ENCODE measurements around the gene NEK10.

The NEK10 gene

DNA sequence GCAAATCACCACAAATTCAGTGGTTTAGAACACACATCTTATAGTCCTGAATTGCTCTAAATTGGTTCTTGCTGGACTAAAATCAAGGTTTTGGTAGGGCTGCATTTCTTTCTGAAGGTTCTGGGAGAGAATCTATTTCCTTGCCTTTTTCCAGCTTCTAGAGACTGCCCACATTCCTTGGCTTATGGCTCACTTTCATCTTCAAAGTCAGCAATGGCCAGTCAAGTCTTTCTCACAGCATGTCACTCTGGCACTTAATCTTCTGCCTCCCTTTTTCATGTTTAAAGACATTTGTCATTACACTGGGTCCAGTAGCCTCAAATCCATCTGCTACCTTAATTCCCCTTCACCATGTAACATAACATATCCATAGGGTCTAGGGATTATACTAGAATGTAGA, 149.0 kb downstream of the NEK10 start:
- no peak for DNase-seq

DNA sequence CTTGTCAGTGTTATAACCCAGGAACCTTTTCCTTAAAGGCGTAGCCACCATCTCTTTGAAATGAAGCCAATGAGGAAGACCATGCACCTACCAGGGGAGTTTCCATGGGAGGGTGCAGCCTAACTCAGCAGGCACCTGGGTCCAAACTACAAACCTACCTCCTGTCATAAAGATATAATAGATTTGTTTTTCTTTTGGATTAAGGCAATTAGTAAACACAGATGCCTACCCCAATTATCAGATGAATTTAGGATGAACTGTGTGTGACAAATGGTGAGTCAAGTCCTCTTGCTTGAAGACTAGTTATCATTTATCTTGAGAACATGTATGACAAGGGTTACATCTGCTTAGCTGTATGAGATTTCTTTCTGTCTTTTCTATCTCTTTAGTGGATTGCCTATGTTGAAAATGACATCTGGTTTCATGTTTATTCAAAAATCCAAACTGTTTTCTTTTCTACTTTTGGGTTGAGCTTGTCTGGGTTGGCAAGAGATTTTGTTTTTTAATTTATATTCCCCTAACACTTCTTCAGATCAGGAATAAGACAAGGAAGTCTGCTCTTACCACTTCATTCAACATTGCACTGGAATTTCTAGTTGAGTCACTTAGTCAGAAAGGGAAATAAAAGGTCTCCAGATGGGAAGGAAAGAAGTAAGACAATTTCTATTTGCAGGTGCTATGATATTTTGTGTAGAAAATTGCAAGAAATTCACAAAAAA, 149.9 kb downstream of the NEK10 start:
- no peak for DNase-seq

DNA sequence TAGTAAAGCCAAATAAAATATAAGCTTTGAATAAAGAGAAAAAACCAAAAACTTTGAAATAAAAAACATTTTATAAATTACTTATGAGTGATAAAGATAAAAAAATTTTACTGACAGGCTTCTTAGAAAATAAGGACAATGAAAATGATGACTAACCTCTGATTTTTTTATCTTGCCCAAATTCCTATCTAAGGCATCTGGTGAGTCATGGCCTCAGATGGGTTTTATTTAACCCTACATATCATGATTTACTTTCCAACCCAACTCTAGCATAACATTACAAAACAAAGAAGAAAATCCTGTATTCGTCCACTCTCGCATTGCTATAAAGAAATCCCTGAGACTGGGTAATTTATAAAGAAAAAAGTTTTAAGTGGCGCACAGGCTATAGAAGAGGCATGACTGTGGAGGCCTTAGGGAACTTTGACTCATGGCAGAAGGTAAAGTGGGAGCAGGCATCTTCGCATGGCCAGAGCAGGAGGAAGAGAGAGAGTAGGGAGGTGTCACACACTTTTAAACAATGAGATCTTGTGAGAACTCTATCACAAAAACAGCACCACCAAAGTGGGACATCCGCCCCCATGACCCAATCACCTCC, 152.1 kb downstream of the NEK10 start:
- no peak for DNase-seq

DNA sequence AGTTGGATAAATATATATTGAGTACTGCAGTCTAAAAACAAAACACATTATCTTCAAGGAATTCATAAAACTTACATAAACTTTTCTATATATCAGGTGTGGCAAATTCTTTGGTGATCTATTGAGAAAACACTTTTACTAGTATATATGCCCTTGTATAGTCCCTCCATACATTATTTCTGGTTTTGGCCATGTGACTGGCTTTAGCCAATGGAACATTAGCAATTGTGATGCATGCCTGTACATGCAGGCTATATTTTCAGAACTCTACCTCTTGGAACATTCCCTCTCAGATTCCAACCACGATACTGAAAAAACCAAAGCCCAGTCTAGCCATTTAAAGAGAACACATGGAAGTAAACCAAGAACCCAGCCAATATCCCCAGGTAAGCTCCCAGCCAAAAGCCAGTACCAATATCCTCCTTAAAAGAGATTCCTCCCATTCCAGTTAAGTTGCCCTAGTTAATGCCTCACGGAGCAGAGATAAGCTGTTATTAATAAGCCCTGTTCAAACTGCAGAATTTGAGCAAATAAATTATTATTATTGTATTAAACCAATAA, 152.8 kb downstream of the NEK10 start:
- DNase-seq: no peak

DNA sequence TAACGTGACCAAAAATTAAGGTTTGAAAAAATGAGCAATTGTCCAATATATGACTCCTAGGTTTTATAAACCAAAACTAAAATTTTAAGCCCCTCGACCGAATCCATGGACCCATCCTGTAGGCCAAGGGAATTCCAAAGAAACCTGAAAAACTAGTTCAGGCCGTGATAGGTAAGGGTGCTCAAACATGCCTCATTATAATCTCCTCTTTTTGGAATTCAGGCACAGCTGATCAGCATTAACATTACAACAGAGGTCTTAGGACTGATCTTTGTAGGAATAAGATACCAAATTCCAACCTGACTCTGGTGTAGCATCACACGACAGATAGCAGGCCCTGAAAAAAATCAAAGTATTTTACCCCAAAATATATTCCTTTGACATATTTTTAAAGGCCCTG, 155.7 kb downstream of the NEK10 start:
- no peak for DNase-seq

DNA sequence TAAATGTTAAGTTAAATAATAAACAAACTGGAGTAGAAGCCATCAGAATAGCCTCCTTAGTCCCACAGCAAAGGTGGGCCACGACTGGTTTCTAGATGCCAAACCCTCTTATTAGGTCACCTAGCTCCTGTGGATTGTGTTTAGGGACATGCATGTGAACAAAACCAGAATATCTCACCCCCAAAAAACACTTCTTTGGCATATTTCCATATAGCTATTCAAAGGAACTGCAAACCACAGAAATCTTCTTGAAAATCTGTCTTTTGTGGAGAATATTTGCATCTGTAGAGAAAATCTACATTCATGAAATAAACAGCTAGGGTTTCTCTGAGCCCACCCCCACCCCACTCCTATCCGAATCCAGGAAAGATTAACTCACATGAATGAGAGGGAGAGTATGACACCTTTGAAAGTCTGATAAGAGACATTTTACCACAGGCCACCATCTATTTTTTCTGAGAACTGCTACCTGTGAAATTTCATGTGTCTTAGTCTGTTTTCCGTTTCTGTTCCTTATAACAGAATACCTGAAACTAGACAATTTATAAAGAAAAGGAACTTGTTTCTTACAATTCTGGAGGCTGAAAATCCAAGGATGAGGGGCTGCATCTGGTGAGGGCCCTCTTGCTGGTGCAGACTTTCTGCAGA, 159.4 kb downstream of the NEK10 start:
- DNase-seq: no peak

DNA sequence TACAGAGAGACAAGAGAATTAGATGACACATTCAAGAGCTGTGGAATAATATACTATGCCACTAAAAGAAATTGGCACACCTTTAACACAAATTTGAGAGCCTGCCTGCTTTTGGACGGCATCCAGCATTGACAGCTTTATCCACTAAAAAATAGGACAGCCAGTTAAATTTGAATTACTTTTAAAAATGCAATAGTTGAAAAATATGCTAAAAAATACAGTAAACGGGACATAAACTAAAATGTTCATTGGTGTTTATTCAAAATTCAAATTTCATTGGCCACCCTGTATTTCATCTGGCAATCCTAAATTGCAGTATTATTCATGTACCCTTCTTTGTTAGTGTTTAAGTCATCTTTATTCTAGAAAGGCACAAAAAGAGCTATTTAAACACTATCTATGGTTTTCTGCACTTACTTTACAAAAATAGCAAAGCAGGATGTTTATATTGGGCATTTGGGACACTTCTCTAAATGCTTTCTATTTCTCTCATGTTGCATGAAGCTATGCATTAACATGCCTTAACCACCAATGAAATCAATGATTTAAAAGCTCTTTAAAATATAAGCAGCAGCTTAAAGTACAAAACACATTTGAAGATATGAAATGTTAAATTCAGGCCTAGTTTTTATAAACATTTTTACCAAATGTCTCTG, 160.1 kb downstream of the NEK10 start:
- no peak for DNase-seq

DNA sequence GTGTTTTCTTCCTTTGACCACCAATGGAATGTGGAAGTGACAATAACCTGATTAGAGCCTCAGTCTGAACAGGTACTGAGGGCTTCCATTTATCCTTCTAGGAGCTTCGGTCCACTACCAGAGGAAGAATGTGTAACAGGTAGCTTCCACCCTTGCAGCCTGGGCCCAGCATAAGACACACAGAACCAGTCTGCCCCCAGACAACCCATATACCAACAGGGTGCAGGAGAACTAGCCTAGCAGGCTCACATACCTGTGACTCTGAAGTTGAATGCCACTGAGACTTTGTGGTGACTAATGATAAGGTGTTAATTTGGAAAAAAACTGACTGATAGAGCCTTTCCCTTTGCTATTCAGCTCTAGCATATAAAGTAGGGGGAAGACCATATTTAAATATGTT, 166.2 kb downstream of the NEK10 start:
- DNase-seq: no peak

DNA sequence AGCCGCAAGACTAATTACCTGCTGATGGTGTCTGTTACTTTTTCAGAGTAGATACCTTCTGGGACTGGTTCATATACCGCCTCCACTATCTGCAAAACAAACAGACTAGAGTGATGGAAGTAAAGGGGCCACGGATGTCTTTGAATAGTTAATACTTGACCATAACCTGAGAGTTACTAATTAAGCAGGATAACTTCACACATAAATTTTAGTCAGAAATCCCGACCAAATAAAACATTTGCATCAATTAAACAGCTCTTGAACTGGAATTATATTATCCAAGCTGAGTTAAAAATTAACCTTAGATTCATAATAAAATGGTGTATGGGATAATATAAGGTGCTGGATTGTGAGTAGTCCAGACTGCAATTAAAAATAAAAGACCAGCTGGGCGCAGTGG, 167.7 kb downstream of the NEK10 start:
- no peak for DNase-seq

DNA sequence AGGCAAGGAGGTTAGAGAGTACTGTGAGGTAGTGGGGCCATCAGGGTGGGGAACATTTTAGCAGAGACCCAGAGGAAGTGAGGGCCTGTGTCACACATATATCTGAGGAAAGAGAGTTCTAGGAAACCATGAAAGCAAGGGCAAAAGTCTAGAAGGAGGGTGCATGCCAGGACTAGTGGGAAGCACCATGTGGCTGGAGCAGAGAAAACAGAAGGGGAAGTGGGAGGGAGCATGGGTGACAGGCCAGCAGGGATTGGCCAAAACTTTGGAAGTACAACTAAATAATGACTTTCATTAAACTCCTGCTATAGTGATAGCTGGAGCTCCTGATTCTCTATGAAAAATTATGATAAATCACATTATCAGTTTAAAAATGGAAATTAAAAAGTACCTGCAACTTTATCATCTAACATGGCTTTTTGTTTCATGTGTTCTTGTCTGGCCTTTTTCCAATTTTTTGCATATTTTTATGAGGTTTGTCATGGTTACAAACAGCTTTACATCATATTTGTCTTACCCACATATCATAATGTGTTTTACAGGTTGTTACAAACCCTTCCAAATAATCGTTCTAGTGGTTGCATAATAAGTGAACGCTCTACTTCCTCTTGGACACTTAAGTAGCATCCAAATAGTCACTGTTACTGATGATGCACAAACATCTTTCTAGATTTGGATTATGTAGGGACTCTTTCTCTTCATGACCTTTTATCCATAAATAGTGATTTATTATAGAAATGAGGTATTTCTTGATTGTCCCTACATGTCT, 168.3 kb downstream of the NEK10 start:
- DNase-seq: no peak

DNA sequence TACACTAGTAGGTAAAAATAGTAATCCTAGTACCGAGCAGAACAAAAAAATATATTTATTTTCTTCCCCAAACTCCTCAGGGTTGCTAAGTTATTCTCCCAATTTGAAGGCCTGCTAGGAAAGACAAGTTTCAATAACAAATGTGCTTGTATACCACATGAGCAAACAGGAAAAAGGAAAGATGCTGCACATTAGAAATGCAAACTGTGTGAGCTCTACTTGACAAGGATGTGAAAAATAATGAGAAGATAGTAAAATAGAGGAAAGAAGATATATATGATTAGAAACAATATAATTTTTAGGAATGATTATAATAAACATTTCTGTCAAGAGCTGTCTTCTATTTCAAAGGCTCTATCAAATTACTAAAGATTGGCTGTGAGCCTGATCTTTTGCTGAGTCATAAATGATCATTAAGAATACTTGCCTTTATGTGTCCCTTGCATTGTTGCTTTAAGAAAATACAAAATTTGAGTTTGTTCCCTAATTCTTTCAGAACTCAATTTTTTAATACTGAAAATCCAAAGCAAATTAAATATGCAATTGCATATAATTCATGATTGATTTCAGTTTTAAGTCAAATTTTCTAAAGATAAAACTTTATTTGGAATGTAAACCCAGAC, 174.2 kb downstream of the NEK10 start:
- no peak for DNase-seq

DNA sequence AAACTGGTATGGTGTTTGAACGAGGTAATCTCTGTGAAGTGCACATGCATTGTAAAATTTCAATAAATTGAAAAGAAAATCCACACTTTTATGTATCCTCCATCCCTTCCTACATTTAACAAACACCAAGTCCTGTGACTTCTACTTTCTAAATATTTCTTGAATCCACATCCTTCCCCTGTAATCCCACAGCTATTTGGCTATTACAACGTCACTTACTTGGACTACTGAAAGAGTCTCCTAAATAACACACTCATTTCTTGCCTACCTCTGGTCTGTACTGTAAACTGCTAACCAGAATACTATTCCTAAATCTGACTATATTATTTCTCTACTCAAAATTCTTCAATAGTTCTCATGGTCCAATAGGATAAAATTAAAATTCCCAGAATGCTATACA, 176.1 kb downstream of the NEK10 start:
- DNase-seq: no peak

DNA sequence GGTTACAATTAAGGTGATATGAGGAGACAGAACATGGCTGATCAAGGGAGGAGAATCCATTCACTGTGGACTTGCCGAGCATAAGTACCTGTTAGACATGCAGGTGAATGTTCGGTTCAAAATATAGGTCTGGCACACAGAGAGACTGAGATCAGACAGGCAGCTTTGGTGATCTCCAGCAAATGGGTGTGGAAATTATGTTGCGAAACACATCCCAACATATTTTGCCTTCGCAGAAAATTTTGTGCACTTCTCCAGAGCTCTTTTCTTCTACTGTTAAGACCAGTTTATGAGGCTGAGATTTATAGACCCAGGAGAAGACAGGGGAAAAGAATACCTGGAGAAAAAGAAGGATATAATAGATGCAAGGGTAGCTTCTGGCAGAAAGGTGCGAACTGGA, 183.2 kb downstream of the NEK10 start:
- no peak for DNase-seq

DNA sequence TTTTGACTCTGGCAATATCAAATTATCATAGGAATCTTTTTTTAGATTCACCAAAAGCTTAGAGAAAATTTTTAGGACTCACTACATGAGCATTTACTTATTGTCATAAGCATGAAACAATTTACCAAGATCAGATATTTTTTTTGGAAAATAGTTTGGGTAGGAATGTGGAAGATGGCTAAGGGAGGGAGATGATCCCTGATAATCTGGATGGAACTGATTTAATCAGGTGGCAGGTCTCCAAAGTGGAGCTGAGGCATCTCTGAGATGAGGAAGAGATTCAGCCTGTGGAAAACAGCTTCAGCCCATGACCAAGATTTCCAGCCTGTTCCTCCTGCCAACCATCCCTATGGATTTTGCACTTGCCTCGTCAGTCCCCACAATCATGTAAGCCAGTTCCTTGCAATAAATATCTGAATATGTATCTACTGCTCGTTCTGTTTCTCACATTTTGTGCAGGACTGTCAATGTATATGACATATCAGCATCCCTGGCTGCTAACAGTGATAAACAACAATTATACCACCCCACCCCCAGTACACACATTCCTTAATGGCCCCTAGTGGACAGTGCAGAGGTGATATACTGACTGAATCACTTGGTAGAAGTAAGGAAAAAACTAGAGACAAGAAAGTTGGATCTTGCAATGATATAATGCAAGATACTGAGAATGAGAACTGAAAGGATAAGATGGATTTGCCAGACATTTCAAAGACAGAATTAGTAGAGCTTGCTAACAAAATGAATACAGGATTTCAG, 183.8 kb downstream of the NEK10 start:
- DNase-seq: no peak

DNA sequence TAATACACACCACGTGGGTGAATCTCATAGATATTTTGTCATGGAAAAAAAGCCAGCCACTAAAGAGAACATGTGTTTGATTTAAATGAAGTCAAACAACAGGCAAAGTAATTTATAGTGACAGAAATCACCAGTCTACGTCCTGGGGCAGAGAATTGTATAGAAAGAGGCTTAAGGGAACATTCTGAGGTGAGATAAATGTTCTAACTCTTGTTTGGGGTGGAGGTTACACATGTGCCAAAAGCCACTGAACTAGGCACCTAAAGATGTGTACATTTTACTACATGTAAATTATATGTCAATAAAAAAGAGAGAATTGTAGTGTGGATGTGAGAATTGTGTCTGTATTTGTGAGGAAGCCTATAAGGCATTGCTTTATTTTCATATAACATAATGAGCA, 184.9 kb downstream of the NEK10 start:
- no peak for DNase-seq

DNA sequence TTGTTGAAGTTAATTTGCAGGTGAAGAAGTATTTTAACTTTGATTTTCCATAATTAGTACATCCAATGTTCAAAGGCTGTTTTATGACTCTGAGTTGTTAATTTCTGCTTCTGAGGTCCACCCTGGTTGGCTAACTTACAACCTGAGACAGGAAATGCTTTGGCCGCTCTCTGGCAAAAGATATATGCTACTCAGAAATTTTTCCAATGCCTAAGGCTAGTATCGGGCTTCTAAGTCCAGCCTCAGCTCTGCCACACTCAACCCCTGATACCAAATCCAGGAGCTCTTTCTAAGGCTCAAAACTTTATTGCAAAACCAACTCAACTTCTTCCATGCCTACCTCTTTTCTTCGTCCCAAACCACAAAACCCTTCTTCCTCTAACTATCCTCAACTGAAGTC, 192.9 kb downstream of the NEK10 start:
- no peak for DNase-seq

DNA sequence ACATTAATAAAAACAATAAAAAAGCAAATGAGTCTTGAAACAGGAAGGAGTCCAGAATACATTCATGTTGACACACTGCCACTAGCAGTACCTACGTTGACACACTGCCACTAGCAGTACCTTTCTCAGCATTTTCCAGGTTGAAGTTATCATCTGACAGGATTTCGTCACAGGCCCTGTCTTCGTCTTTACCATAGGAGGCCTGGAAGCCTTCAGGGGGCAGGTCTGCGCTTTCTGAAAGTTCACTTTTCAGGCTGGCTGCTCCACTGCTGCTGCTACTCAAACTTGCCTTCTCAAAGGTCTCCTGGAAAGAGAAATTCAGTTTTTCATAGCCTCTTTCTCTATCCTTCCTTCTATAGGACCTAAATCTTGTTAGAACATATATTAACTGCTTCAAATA, 194.7 kb downstream of the NEK10 start:
- no peak for DNase-seq

DNA sequence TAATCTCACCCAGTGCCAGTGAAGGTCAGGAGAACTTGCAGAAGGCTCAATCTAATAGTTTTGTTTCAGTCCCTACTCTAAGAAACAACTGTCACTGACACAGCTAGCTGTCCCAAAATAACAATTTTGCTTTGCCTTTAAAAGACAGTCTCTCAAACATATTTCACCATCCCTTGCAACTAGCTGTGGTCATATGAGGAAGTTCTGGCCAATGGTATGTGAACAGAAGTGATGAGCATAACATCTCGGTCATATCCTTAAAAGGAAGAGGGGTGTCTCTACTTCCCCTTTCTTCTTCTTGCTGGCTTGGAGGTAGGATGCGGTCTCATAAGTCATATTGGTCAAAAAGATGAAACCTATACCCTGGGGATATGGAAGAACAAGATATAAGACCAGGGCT, 198.1 kb downstream of the NEK10 start:
- no peak for DNase-seq

DNA sequence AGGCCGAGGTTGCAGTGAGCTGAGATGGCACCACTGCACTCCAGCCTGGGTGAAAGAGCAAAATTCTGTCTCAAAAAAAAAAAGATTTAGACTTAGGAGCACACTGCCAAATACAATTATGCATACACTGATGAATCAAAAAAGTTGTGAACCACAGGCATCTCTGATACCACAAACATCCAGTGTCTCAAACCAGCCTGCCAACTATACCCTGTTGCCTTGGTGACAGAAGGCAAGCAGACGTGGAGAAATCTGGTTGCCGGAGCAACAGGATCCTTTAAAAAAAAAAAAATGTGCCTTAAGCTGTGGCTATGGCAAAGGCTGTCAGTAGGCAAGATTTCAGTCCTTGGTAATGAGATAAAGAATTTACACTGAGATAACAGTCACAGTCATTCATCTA, 202.3 kb downstream of the NEK10 start:
- DNase-seq: no peak

DNA sequence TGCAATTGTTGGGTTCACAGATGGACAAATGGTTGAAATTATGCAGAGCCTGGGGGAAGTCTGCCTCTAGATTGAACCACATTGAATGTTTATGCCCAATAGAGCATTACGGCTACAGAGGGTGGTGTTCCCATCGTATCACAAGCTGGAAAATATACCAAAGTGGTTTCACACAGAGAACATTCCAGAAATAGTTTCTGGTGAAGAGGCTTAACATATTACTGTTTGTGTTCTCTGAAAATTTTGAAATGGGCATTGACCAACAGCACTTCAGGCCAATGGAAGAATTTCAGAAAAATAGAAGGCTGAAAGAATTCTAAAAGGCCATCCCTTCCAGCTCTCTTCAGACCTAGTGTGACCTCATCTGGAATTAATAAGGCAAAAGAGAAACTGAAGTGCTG, 203.9 kb downstream of the NEK10 start:
- DNase-seq: no peak

DNA sequence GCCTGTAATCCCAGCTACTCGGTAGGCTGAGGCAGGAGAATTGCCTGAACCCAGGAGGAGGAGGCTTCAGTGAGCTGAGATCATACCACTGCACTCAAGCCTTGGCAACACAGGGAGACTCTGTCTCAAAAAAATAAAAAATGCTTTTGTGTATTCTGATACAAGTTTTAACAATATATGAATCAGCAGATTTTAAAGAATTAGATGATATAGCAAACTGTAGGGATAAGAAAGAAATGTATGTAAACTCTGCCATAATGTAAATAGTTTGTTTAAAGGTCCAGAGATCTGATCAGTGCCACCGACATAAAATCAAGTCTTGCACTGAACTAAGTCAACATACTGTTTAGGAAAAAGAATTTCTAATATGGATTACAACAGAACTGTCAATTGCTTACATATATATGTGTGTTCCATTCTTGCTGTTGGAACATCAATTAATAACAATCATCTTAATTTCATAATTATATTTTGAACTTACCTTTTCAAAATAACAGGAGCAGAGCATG, 208.3 kb downstream of the NEK10 start:
- no peak for DNase-seq
